ENCODE results near the gene COPG1.

- TF ChIP-seq CTCF (conservative IDR thresholded peaks at IDR 0.05), result no peak
- TF ChIP-seq ZFX (IDR thresholded peaks at IDR 0.05), result no peak
These were observed 44.9 kb upstream of the COPG1 start for GRCh38 chr3:129204473-129204872.
